Left renal pelvis (tissue), 4 donors: ENCODE results near the gene NOXO1. TPM values are rescaled to one million over a fixed set of nuclear protein-coding genes. Genes with fewer than 3 reads are reported as not detected.

Experiments used
- DNase-seq, 4 donors: peaks; one replicate each; pipeline ENCODE4 v3.0.0-alpha.2; 2013; ENCODE audit warnings: low read depth in 4 of 4, low spot score in 3 of 4
- polyA plus RNA-seq, 4 donors: library from polyadenylated mRNA; unstranded; fragments of 120-200 nt; gene quantifications; one replicate each; pipeline ENCODE4 v1.2.1, GENCODE V29; 2013; ENCODE audit not compliant: insufficient read length in 4 of 4

Gene NOXO1
- polyA plus RNA-seq, result 1 to 10 TPM in 1 of 4 donors, under 1 TPM in 3; 0.45 to 3.0 (median 0.78) TPM

- no peak for DNase-seq
Observed at GRCh38 chr16:1981398-1981836, at the start of gene NOXO1. NOXO1 (minus strand) TSS chr16:1981469; CDS start chr16:1981179, 290 bp downstream.

GRCh38 chr16:2030036-2030435 lies 48.8 kb upstream of the NOXO1 start:
- no peak for DNase-seq

GRCh38 chr16:2029350-2029749 lies 48.1 kb upstream of the NOXO1 start:
- no peak for DNase-seq

GRCh38 chr16:2028620-2029220 lies 47.5 kb upstream of the NOXO1 start:
- no peak for DNase-seq

GRCh38 chr16:2028146-2028545 lies 46.9 kb upstream of the NOXO1 start:
- no peak for DNase-seq

GRCh38 chr16:2027024-2028010 lies 46.0 kb upstream of the NOXO1 start:
- no peak for DNase-seq

GRCh38 chr16:2026461-2027023 lies 45.3 kb upstream of the NOXO1 start, which contains the start of gene NHERF2:
NHERF2 (plus strand) TSS chr16:2026902; CDS start chr16:2027006, 104 bp downstream.
- DNase-seq, result no peak

- no peak for DNase-seq
Observed at GRCh38 chr16:2025878-2026460, 44.7 kb upstream of the NOXO1 start.

GRCh38 chr16:2025251-2025650 lies 44.0 kb upstream of the NOXO1 start:
- no peak for DNase-seq

- DNase-seq, result no peak
Observed at GRCh38 chr16:2024032-2024420, 42.8 kb upstream of the NOXO1 start.

- peak in 2 of 4 donors; percentile 77 to 84 for DNase-seq
Observed at GRCh38 chr16:2023092-2024031, 42.1 kb upstream of the NOXO1 start.

- DNase-seq, result no peak
Observed at GRCh38 chr16:2022723-2023091, 41.4 kb upstream of the NOXO1 start.

GRCh38 chr16:2019921-2020831 lies 38.9 kb upstream of the NOXO1 start:
- DNase-seq, result no peak

- DNase-seq, result no peak
Observed at GRCh38 chr16:2019518-2019920, 38.2 kb upstream of the NOXO1 start, which contains the start of gene NPW. NPW (plus strand) TSS chr16:2019785.

- DNase-seq, result no peak
Observed at GRCh38 chr16:2016407-2016922, 35.2 kb upstream of the NOXO1 start.

- no peak for DNase-seq
Observed at GRCh38 chr16:2015947-2016208, 34.6 kb upstream of the NOXO1 start.

- no peak for DNase-seq
Observed at GRCh38 chr16:2015117-2015946, 34.1 kb upstream of the NOXO1 start.

- no peak for DNase-seq
Observed at GRCh38 chr16:2013527-2013926, 32.3 kb upstream of the NOXO1 start.
